Measurements from ENCODE around the gene FGF23.

DNA sequence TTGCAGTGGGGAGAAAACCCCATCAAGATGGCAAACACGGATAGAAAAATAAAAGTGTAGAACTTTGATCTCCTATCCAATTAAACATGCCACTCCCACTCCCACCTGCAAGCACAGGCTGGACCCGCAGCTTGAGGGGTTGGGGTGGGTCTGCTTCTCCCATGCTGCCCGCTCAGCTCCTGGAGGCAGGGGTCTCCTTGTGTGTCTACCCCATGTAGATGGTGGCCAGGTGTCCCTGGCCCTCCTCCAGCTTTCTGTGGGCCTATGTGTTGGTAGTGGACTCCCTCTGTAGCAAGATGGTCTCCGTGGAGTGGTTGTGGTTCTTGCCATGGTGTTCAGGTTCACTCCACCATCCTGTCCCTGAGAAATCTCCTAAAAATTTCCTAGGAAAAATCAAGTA is 23.5 kb upstream of the FGF23 start:
- TF ChIP-seq RAD21 (conservative IDR thresholded peaks at IDR 0.05) (no peak), EZH2 (IDR thresholded peaks at IDR 0.05; ENCODE audit: borderline replicate concordance, insufficient read depth, low read length, poor library complexity, severe bottlenecking) (no peak), POLR2AphosphoS5 (IDR thresholded peaks at IDR 0.05) (no peak), EP300 (conservative IDR thresholded peaks at IDR 0.05; ENCODE audit: poor library complexity, severe bottlenecking) (no peak), MXI1 (conservative IDR thresholded peaks at IDR 0.05; ENCODE audit: poor library complexity, severe bottlenecking) (no peak), SMC3 (conservative IDR thresholded peaks at IDR 0.05; ENCODE audit: poor library complexity) (no peak)
- TF ChIP-seq, protein P1, sequence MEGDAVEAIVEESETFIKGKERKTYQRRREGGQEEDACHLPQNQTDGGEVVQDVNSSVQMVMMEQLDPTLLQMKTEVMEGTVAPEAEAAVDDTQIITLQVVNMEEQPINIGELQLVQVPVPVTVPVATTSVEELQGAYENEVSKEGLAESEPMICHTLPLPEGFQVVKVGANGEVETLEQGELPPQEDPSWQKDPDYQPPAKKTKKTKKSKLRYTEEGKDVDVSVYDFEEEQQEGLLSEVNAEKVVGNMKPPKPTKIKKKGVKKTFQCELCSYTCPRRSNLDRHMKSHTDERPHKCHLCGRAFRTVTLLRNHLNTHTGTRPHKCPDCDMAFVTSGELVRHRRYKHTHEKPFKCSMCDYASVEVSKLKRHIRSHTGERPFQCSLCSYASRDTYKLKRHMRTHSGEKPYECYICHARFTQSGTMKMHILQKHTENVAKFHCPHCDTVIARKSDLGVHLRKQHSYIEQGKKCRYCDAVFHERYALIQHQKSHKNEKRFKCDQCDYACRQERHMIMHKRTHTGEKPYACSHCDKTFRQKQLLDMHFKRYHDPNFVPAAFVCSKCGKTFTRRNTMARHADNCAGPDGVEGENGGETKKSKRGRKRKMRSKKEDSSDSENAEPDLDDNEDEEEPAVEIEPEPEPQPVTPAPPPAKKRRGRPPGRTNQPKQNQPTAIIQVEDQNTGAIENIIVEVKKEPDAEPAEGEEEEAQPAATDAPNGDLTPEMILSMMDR (IDR thresholded peaks at IDR 0.05; ENCODE audit: poor library complexity, severe bottlenecking): no peak
- TF ChIP-seq, protein P2, sequence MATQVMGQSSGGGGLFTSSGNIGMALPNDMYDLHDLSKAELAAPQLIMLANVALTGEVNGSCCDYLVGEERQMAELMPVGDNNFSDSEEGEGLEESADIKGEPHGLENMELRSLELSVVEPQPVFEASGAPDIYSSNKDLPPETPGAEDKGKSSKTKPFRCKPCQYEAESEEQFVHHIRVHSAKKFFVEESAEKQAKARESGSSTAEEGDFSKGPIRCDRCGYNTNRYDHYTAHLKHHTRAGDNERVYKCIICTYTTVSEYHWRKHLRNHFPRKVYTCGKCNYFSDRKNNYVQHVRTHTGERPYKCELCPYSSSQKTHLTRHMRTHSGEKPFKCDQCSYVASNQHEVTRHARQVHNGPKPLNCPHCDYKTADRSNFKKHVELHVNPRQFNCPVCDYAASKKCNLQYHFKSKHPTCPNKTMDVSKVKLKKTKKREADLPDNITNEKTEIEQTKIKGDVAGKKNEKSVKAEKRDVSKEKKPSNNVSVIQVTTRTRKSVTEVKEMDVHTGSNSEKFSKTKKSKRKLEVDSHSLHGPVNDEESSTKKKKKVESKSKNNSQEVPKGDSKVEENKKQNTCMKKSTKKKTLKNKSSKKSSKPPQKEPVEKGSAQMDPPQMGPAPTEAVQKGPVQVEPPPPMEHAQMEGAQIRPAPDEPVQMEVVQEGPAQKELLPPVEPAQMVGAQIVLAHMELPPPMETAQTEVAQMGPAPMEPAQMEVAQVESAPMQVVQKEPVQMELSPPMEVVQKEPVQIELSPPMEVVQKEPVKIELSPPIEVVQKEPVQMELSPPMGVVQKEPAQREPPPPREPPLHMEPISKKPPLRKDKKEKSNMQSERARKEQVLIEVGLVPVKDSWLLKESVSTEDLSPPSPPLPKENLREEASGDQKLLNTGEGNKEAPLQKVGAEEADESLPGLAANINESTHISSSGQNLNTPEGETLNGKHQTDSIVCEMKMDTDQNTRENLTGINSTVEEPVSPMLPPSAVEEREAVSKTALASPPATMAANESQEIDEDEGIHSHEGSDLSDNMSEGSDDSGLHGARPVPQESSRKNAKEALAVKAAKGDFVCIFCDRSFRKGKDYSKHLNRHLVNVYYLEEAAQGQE (IDR thresholded peaks at IDR 0.05; ENCODE audit: borderline replicate concordance): no peak

Data from neural cell (in vitro differentiated cells).